Stimulated activated CD4-positive, alpha-beta T cell treated with anti-CD3 and anti-CD28 coated beads, Interleukin-4, amount 100 ng/mL, for 4 hours (primary cell): Measurements from ENCODE around the gene ZBED1.
"Not testable (repeated sequence)": the region's sequence is repeated elsewhere in the genome, so short reads cannot be mapped to it uniquely, and the experiment has no call there.

Experiments
- DNase-seq, 2 experiments: peaks; one replicate each; pipeline ENCODE4 v3.0.0-alpha.2; 2020

Gene ZBED1

GRCh38 chrX:2495595-2495994 is 5.2 kb downstream of the ZBED1 start:
- no peak for DNase-seq

GRCh38 chrX:2492531-2493218 is 8.1 kb downstream of the ZBED1 start:
- no peak for DNase-seq

GRCh38 chrX:2490634-2491033 is 10.1 kb downstream of the ZBED1 start:
- no peak for DNase-seq

GRCh38 chrX:2489446-2490445 is 11.0 kb downstream of the ZBED1 start:
- DNase-seq = no peak

GRCh38 chrX:2488621-2489285 is 12.0 kb downstream of the ZBED1 start:
- no peak for DNase-seq

- DNase-seq = no peak
These were observed 13.4 kb downstream of the ZBED1 start for GRCh38 chrX:2487366-2487765.

GRCh38 chrX:2486476-2487133 is 14.2 kb downstream of the ZBED1 start:
- no peak for DNase-seq

- DNase-seq = no peak
These were observed 14.9 kb downstream of the ZBED1 start for GRCh38 chrX:2485789-2486345.

- DNase-seq = no peak
These were observed 15.8 kb downstream of the ZBED1 start for GRCh38 chrX:2484721-2485648.

- no peak for DNase-seq
These were observed 16.5 kb downstream of the ZBED1 start for GRCh38 chrX:2484256-2484655.

- no peak for DNase-seq
These were observed 17.2 kb downstream of the ZBED1 start for GRCh38 chrX:2483398-2484060.

- not testable (repeated sequence) for DNase-seq
These were observed 19.2 kb downstream of the ZBED1 start for GRCh38 chrX:2481597-2481996.

GRCh38 chrX:2479982-2480381 is 20.8 kb downstream of the ZBED1 start:
- not testable (repeated sequence) for DNase-seq

GRCh38 chrX:2479420-2479780 is 21.4 kb downstream of the ZBED1 start:
- no peak for DNase-seq

- DNase-seq = no peak
These were observed 22.0 kb downstream of the ZBED1 start for GRCh38 chrX:2478546-2479419.

GRCh38 chrX:2477313-2477712 is 23.5 kb downstream of the ZBED1 start:
- not testable (repeated sequence) for DNase-seq

- no peak for DNase-seq
These were observed 25.6 kb downstream of the ZBED1 start for GRCh38 chrX:2474963-2475726.

- no peak for DNase-seq
These were observed 26.4 kb downstream of the ZBED1 start for GRCh38 chrX:2474280-2474962.
